GM18870 (cell line): ENCODE results near the gene GNG4.
"Not testable (repeated sequence)": the region's sequence is repeated elsewhere in the genome, so short reads cannot be mapped to it uniquely, and the experiment has no call there.

Experiments used
- ATAC-seq: cut with Tn5 transposase; IDR thresholded peaks from one replicate; pipeline ENCODE4 v1.9.1; 2021; ENCODE audit warnings: moderate library complexity; ENCODE audit not compliant: unreplicated experiment

The GNG4 gene

DNA sequence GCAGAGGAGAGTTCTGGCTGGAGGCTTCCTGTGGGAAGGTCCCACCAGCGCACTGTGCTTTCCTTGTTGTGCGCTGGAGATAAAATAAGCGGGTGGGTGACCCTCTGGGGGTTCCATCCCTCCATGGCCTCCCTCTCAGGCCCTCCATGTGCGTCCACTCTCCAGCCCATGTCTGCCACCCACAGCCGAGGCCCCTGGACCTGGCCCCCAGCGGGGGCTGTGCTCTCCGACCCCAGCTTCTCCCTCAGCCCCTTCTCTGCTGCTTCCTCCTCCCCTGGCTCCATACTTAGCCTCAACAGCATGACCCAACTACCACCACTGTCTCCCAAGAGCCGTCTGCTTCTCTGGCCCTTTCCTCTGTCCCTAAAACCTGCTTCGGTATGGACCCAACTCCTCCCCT lies 61.4 kb downstream of the GNG4 start:
- ATAC-seq: no peak

DNA sequence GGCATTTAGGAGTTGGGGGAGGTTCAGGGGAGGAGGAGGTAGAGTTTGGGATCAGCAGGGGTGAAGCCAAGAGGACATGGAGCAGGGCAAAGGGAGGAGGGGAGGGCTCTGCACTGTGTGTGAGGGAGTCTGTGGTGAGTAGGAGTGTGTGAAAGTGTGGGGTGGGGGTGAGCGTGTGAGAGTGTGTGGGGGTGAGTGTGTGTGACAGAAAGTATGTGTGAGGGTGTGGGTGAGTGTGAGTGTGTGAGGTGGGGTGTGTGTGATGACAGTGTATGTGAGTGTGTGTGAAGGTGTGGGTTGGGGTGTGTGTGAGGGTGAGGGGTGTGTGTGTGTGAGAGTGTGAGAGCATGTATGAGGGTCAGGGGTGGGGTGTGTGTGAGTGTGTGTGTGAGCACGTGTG lies 62.6 kb downstream of the GNG4 start:
- no peak for ATAC-seq

DNA sequence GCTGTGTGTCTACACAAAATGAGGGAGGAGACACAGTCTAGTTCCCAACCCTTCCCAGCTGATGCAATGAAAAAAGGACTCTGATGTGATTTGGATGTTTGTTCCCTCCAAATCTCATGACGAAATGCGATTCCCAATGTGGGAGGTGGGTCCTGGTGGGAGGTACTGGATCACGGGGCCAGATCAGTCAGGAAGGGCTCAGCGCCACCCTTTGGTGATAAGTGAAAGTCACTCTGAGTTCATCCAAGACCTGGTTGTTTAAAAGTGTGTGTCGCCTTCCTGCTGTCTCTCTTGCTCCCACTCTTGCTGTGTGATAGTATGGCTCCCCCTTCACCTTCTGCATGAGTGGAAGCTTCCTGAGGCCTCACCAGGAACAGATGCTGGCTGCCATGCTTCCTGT lies 63.2 kb downstream of the GNG4 start:
- no peak for ATAC-seq

DNA sequence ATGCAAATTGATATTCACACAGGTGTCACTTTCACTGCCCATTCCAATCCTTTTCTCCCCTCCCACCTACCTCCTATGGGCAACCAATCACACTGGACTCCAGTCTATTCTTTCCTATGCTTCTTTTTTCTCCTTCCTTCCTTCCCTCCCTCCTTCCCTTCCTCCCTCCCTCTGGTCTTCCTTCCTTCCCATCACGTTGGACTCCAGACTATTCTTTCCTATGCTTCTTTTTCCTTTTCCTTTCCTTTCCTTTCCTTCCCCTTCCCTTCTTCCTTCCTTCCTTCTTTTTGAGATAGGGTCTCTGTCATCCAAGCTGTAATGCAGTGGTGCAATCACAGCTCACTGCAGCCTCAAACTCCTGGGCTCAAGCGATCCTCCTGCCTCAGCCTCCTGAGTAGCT lies 64.6 kb downstream of the GNG4 start:
- ATAC-seq: no peak

DNA sequence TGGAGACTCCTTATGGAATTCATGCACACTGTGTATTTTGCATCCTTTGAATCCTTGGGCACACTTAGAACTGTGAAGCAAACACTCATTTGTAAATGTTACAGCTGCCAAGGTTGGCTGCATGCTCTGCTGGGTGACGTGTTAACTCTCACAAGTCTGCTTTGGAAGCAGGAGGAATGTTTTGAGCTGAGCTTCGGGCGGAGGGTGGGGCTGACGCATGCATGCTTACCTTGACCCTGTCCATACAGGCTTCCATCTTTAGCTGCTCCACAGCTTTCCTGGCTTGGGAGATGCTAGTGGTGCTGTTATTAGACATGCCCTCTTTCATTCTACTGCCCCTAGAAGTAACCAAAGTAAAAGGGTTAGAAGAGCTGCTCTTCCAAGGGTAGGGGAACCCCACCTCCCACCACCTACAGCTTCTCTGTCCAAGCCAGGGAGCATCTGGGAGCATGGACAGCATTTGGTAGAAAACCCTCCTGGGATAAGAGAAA lies 66.0 kb downstream of the GNG4 start:
- ATAC-seq: no peak

DNA sequence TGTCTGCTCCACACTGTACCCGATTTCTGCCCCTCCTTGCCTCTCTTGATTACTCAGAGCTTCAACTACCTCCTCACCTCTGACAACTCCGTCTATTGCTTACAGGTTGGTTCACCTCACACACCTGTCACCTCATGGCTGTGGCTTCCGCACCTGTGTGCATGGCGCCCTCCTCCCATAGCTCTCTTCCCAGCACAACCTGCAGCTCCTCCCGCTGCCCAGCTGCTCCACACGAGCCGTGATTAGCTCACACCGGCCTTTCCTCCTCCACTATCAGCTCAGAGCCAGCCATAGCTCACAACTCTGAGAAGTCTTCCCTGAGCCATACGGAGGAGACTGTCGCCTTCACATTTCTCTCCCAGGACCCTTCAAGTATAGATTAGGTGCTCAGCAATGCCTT lies 67.5 kb downstream of the GNG4 start:
- ATAC-seq: no peak

DNA sequence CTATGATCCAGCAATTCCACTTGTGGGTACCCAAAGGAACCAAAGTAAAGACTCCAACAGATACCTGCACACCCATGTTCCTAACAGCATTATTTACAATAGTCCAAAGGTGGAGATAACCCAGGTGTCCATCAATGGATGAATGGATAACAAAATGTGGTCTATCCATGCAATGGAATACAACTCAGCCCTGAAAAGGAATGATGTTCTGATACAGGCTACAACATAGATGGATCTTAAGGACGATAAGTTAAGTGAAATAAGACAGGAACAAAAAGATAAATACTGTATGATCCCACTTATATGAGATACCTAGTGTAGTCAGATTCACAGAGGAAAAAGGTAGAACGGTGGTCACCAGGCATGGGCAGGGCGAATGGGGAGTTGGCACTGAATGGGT lies 69.7 kb downstream of the GNG4 start:
- no peak for ATAC-seq

DNA sequence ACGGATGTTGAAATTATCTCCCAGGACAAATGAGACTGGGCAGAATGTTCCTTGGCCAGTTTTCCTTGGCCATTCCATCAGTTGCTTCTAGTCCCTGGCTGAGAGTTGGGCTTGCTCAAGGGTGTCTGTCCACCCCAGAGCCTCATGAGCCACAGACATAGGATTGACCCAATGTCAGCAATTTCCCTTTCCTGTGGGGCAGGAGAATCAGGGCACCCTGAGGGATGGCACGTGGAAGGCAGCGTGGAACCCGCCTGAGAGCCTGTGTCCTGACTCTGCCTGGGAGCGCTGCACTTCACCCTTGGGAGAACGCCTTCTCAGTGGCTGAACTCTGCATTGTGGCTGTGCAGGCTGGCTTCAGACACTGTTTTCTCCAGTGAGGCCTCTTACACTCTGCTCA lies 74.0 kb downstream of the GNG4 start:
- ATAC-seq: no peak

DNA sequence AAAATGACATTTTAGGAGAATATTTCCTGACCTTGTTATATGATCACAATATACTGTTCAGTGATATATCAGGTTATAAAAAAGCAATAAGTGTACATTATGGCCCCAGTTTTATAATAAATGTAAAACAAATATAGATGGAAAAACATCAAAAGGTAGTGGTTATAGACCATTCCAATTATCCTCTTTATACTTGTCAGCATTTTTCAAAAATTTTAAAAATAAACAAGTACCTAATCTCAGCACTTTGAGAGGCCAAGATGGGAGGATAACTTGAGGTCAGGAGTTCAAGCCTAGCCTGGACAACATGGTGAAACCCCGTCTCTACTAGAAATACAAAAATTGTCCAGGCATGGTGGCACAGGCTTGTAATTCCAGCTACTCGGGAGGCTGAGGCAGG lies 75.7 kb downstream of the GNG4 start:
- no peak for ATAC-seq

DNA sequence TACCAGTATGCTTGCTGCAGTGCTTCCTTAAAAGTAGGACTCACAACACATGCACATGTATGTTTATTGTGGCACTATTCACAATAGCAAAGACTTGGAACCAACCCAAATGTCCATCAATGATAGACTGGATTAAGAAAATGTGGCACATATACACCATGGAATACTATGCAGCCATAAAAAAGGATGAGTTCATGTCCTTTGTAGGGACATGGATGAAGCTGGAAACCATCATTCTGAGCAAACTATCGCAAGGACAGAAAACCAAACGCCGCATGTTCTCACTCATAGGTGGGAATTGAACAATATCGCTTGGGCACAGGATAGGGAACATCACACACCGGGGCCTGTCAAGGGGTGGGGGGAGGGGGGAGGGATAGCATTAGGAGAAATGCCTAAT lies 76.6 kb downstream of the GNG4 start:
- not testable (repeated sequence) for ATAC-seq

DNA sequence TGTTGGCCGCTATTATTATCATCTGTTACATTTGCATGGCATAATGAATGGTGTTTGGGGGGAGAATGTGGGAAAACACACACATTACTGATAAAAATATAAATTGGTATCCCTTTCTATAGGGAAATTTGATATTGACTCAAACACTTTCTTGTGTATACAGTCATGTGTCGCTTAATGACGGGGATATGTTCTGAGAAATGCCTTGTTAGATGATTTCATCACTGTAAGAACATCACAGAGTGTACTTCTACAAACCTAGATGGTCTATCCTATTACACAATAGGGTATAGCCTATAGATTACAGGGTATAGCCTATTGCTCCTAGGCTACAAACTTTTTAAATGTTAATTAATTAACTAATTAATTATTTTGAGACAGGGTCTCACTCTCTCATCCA lies 78.1 kb downstream of the GNG4 start:
- ATAC-seq: no peak

DNA sequence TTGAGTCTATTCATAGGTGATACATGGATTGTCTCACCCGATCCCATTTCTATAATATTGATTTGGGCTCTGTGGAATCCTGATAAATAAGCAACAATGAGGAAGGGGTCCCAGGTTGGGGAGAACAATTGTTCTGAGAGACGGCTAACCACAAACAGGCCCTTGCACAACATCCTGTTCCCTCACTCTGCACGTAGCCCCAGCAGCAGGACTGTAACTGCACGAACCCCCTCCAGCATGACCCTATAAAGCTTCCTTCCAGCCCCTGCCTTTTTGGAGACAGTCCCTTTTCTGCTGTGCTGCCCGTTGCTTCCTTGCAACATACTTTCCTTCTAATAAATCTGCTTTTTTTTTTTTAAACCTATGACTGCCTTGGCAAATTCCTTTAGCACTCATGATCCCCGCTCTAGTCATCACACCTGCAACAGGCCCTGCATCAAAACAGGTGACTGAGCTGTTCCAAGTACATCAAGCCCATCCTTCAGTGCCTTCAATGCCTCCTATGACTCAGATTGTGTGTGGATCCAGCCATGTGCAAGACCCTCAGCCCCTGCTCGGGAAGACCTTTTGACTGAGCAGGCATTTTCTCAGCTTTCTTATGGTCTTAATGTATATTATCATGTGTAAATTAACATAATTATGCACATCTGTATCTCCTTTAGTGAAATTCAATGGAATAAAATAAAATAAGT lies 81.6 kb downstream of the GNG4 start:
- no peak for ATAC-seq

DNA sequence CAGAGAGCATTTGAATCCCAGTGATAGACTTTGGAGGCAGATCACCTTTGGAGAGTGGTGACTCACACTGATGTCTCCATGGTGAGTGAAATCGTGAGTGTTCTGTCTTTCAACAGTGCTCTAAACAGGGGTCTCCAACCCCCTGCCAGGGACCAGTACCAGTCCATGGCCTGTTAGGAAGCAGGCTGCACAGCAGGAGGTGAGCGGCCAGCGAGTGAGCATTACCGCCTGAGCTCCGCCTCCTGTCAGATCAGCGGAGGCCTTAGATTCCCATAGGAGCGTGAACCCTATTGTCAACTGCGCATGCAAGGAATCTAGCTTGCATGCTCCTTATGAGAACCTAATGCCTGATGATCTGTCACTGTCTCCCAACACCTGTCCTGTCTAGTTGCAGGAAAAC lies 83.5 kb downstream of the GNG4 start:
- ATAC-seq: no peak

DNA sequence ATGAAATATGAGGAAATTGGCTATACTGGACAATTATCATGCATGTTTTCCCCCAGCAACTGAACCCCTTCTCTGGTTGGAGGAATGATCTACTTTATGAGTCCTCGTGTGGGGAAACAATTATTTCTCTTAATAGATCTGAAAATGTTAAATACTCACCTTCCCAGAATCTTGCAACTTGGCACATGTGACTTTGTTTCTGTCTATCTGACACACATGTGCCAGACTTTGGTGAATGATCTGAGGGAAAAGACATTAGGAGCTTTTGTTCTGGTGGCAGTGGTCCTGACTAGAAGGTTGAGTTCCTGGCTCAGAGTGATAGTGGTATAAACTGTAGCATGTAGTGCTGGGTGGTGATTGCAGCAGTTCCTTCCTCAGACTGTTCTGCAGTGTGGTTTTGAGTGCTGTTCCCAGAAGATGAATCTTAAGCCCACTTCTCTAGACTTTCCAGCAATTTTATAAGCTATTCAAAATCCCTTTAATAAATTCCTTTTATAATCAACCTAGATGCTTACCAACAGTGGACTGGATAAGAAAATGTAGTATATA lies 86.0 kb downstream of the GNG4 start:
- ATAC-seq: no peak

DNA sequence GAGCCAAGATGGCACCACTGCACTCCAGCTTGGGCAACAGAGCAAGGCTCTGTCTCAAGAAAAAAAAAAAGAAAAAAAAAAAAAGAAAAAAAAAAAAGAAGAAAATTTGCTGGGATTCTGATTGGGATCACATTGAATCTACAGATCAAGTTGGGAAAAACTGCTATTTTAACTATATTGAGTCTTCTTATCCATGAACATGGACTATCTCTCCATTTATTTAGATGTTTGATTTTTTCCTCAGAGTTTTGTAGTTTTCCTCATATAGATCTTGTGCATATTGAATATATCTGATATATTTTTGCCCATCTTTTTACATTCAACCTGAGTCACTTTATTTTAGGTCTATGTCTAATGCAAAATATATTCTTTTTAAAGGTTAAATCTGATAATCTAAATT lies 87.0 kb downstream of the GNG4 start:
- ATAC-seq: no peak

DNA sequence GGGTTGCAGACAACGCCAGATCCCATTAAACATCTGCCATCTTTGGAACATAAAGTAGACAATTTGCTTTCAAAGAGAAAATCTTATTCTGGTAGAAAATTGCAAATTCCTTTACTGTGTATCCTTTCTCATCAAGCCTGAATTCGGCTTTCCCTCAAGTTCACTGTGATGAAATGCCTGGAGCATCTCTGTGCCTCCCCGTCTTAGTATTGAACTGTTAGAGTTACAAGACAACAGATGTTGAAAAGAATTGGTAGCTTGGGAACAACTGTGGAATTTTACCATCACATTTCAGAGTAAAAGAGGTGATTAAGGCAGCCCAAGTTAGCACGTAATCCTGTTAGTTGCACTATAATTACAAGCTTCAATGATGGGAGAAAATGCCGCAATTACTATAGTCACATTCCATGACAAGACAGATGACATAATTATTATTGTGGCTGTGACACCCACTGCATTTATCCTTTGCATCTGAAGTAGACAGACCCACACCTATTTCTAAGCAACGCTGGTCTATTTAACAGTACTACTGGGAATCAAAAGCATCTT lies 90.9 kb downstream of the GNG4 start:
- ATAC-seq: no peak

DNA sequence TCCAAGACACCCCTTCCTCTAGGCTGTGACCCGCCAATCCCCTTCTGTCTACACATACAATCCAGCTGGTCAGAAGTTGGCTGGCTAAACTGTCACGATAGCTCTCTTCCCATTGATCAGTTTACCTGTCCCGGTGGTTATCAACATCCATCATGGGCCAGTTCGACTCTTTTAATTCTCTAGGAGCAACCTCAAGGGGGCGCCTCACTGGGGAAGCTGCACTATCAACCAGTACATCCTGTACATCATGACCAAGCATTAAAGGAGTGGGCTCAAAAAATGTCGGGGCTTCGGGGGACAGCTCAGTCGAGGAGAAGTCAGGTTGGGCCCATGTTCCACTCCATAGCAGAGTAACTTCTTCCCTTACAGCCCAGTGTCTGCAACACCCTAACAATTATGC lies 92.1 kb downstream of the GNG4 start:
- ATAC-seq: no peak

DNA sequence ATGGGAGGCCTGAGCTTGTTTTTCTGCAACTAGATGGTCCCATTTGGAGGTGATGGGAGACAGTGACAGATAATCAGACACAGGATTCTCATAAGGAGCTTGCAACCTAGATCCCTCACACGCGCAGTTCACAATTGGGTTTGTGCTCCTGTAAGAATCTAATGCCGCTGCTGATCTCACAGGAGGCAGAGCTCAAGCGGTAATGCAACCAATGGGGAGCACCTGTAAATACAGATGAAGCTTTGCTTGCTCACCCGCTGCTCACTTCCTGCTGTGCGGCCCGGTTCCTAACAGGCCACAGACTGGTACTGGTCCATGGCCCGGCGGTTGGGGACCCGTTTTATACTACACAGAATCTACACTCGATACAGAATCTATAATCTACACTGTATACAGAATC lies 92.8 kb downstream of the GNG4 start:
- no peak for ATAC-seq

DNA sequence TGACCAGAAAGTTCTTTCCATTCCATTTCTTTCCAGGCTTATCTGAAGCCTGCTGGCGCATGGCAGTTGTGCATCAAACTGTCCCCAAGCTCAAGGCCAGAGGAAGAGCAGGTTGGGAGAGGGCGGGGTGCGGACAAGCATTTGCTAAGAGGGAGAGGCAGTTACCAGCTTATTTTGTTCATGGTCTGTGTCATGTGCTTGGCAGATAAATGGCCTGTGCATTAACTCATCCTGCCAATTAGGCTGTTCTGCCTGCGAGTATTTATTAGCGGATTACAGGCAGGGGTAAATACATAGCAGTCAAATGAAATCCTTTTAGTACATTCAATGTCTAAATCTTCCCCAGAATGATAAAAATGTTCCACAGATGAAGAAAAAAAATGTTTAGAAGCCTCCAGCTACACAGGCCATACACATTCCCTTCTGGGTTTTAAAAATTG lies 96.5 kb downstream of the GNG4 start:
- ATAC-seq: no peak

DNA sequence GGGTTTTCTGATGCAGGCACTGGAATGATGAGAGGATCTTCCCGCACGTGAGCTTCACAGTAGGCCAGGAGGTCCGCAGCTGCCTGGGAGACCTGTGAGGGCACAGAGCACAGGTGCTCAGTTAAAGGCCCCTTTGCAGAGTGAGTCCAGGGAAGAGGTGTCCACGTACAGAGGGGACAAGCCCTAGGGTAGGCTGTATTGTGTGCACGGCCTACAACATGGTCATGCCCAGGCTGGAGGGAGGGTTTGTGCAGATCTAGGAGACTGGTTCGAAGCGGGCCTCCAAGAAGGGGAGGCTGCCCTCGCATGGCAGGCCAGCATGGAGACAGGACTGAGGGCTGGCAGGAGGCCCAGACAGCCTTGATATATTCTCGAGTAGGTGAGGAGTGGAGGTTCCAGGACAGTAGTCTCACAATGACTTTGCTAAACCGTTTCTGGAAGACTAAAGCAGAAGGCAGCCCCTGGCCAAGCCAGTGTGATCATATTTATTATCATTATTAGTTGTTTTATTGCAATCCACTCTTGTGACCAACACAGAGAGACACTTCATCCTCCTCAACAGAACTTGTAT lies 97.4 kb downstream of the GNG4 start:
- ATAC-seq: no peak

DNA sequence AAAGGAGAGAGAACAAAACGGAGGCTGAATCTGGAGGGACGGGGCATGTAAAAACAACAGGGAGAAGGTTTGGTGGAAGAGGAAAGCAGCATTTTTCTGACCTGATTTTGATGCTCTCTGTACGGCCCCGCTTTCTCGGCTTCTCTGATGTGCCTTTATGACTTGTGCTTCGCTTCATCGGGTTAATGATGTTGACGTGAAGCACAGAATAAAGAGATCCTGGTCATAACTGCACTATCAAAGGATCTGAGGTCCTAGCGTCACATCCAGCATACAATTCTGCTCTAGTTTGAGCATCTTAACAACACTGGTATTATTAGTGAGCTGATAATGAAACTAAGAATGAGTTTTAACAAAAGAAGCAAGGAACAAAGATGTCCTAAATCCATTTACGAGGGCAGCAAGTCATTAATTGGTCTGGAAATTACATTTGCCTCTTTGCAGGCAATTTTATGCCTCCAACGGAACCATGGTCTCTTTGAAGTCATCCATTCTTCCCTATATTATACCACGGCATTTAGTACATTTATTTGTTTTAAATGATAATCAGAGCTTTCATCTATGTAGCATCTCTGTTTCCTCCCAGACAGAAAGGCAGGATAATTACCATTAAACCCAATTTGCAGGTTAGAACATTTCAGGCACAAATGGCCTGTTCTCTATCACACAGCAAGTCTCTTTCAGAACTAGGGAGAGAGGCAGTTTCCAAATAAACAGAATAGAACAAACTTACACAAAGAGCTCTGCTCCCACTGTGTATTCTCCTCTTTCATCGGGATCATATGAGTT lies 100.0 kb downstream of the GNG4 start:
- ATAC-seq: no peak
